ENCODE measurements around the gene IL7R. TPM values are rescaled to one million over a fixed set of nuclear protein-coding genes. Genes with fewer than 3 reads are reported as not detected.

Gene IL7R
- total RNA-seq, 6 experiments from 2014 or later, result 0.75 to 7.4 (median 2.2) TPM

DNA sequence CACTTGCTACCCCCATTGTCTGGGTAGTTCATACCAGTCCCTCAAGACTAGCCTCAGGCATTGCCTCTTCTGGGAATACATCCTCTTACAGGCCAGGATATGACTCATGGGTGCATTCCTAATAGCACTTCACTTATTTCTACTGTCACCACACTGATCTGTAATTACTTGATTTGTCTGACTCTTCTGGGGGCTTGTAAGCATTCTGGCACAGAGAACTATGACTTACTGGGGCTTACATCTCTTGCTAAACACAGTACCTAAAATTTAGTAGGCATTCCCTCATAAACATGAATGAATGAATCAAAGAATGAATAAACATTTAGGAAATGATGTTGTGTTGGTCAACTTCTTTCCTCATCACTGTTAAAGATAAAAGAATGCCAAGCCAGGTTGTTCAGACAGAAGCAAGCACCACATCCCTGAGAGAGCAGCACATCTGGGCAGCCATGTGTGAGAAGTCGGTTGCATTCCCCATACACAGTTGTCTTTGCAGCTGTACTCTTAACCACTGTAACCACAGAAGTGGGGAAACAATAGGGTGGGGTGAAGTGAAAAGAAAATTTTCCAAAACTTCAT is 27.6 kb downstream of the IL7R start:
- Histone ChIP-seq H3K4me1 (no peaks in the 10 kb centered on the region), H3K9me3 (no peaks in the 10 kb centered on the region), H3K4me3 (no peak overlapping the region), H3K27me3 (no peaks in the 10 kb centered on the region), H3K36me3 (no peaks in the 10 kb centered on the region), H3K27ac (no peak overlapping the region)
- TF ChIP-seq, protein P1, sequence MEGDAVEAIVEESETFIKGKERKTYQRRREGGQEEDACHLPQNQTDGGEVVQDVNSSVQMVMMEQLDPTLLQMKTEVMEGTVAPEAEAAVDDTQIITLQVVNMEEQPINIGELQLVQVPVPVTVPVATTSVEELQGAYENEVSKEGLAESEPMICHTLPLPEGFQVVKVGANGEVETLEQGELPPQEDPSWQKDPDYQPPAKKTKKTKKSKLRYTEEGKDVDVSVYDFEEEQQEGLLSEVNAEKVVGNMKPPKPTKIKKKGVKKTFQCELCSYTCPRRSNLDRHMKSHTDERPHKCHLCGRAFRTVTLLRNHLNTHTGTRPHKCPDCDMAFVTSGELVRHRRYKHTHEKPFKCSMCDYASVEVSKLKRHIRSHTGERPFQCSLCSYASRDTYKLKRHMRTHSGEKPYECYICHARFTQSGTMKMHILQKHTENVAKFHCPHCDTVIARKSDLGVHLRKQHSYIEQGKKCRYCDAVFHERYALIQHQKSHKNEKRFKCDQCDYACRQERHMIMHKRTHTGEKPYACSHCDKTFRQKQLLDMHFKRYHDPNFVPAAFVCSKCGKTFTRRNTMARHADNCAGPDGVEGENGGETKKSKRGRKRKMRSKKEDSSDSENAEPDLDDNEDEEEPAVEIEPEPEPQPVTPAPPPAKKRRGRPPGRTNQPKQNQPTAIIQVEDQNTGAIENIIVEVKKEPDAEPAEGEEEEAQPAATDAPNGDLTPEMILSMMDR (IDR thresholded peaks at IDR 0.05), result no peak
- no peak for TF ChIP-seq POLR2A (IDR thresholded peaks at IDR 0.05)
- ATAC-seq, result peak in 2 of 4 donors; percentile 56 to 66
- intact Hi-C loops (cut with DNase I), result no loop called here
- 63% methylated on average over 1 of the region's 1 CpG for WGBS (ENCODE audit: insufficient coverage, low coverage, low lambda C conversion rate, missing lambda C conversion rate)
- DNase-seq, result no peak

DNA sequence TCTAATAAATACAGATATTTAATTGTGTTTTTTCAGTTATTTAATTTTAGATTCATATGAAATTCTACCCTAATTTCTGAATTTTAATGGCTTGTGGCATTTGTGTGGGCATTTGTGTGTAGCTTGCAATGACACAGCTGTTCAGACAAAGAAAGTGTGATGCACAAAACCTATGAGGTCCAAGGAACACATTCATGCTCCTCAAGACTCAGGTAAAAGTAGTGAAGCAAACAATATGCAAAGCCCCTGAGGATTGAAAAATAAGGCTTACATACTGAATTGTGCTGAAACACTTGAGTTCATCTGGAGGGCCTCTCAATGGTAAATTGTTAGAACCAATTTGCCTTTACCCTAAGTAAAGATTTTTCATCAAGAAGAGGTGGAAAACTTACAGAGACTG is 28.1 kb downstream of the IL7R start:
- ATAC-seq (no peak), DNase-seq (no peak)
- Histone ChIP-seq H3K4me3 (no peak overlapping the region), H3K36me3 (no peaks in the 10 kb centered on the region), H3K9me3 (no peaks in the 10 kb centered on the region), H3K4me1 (no peaks in the 10 kb centered on the region), H3K27ac (no peak overlapping the region), H3K27me3 (no peaks in the 10 kb centered on the region)
- intact Hi-C loops (cut with DNase I), result no loop called here
- TF ChIP-seq, protein P1 (IDR thresholded peaks at IDR 0.05), result no peak
- no peak for TF ChIP-seq POLR2A (IDR thresholded peaks at IDR 0.05)

DNA sequence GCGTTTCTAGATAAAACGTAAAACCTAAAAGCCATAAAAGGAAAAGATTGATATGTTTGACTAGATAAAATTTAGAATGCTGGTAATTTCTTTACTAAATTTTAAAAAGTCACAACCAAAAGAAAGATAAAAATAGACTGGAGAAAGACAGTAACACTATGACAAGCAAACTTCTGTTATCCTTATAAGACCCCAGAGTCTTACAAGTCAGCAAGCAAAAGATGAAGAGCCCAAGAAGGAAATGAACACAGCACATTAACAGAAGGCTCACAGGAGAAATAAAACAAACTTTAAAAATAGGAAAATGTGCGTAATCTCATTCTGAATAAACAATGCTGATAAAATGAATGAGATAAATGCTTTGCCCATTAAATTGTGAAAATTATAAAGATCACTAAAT is 29.7 kb downstream of the IL7R start:
- WGBS (ENCODE audit: insufficient coverage, low coverage, low lambda C conversion rate, missing lambda C conversion rate), result 65% methylated on average over 3 of the region's 3 CpGs
- Histone ChIP-seq H3K27ac (no peak overlapping the region), H3K4me1 (no peaks in the 10 kb centered on the region), H3K27me3 (no peaks in the 10 kb centered on the region), H3K9me3 (no peaks in the 10 kb centered on the region), H3K4me3 (no peak overlapping the region), H3K36me3 (no peaks in the 10 kb centered on the region)
- intact Hi-C loops (cut with DNase I), result no loop called here
- ATAC-seq, result no peak
- DNase-seq, result no peak
- TF ChIP-seq POLR2A (IDR thresholded peaks at IDR 0.05), result no peak
- TF ChIP-seq, protein P1 (IDR thresholded peaks at IDR 0.05), result no peak

DNA sequence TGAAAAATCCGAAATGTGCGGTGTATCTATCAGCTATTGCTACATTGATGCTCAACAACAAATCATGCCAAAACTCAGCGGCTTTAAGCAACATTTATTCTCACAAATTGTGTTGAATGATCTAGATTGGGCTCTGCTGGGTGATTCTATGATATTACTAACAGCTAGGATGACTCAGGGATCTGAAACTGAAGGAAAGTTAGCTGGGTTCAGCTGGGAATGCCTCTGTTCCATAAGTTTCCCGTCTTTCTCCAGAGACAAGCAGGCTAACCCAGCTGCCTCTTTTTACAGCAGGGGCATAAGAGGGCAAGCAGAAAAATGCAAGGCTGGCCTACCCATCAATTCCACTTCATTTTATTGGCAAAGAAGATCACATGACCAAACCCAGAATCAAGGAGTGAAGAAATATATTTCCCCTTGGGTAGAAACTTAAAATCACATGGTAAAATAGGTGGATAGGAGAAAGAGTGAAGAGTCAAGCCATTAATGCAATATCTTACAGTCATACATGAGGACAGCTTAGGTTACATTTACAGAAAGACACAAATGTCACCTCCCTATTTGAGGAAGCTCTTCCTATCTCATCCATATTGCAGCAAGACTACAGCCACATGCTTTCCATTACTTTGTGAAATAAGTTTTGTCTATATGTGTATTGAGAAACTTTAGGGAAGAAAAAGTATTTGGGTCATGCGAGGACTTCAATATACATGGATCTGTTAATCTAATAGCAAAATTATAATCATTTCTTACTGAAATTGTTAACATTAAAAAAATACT is 30.8 kb downstream of the IL7R start:
- Histone ChIP-seq H3K4me3 (no peak overlapping the region), H3K27ac (no peak overlapping the region), H3K4me1 (no peaks in the 10 kb centered on the region), H3K36me3 (no peaks in the 10 kb centered on the region), H3K9me3 (no peaks in the 10 kb centered on the region), H3K27me3 (no peaks in the 10 kb centered on the region)
- ATAC-seq (no peak), DNase-seq (no peak)
- WGBS (ENCODE audit: insufficient coverage, low coverage, low lambda C conversion rate, missing lambda C conversion rate), result 58% methylated on average over 5 of the region's 5 CpGs
- TF ChIP-seq POLR2A (IDR thresholded peaks at IDR 0.05), result no peak
- TF ChIP-seq, protein P1 (IDR thresholded peaks at IDR 0.05), result no peak
- intact Hi-C loops (cut with DNase I), result no loop called here

Data from right lobe of liver (tissue), 6 donors.